ENCODE results near the gene TWF2. TPM values are rescaled to one million over a fixed set of nuclear protein-coding genes. Genes with fewer than 3 reads are reported as not detected.

The TWF2 gene
- total RNA-seq, 2 experiments from 2014 or later: 127 to 134 TPM

DNA sequence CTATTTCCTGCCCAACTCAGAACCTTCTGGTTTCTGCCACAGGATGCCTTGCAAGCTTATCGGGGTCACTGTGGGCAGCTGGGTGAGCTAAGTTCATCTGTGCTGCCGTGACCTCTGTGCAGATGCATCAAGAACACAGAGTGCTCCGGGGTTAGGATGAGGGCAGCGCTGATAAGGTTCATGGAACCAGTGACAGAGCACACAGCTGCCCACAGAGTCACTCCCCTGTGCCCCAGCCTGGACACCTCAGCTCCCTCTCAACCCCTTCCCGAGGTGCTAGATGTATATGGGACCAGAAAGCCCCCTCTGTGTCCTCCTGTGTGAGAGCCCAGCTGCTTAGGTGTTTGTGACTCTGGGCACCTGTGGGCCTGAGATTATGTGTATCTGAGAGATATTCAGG lies 56.8 kb downstream of the TWF2 start:
- no peak overlapping the region for H3K27ac Mint-ChIP-seq
- no peaks in the 10 kb centered on the region for H3K9me3 Mint-ChIP-seq
- H3K4me1 Mint-ChIP-seq: no peaks in the 10 kb centered on the region
- DNase-seq: no peak
- H3K4me3 Mint-ChIP-seq: no peak overlapping the region
- H3K36me3 Mint-ChIP-seq: no peaks in the 10 kb centered on the region
- no peaks in the 10 kb centered on the region for H3K27me3 Mint-ChIP-seq

DNA sequence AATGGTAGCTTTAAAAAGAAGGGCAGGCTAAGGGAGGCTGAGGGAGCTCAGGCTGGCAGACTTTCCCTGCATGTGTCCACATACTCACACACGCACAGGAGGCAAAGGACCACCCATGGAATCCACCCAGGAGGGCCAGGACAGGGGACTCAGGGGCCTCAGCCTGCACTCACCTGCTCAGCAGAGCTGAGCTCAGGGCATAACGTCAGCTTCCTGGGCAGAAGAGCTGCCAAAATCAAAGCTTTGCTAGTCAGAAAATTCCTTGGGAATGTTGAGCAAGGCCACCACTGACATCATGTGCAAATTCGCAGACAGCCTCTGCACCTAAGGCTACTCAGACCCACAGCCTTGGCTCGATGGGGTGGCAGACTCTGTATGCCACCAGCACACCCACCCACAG lies 57.4 kb downstream of the TWF2 start:
- Mint-ChIP-seq H3K27ac (no peak overlapping the region), H3K4me1 (no peaks in the 10 kb centered on the region), H3K9me3 (no peaks in the 10 kb centered on the region), H3K4me3 (no peak overlapping the region), H3K36me3 (no peaks in the 10 kb centered on the region), H3K27me3 (no peaks in the 10 kb centered on the region)
- DNase-seq: no peak

Other genes starting within 250 kb of the TWF2 start
- 1,000 to 10,000 TPM; 1,575 to 1,589 TPM for gene RPL29, start 243.3 kb downstream of the TWF2 start, total RNA-seq
- gene DUSP7, start 182.6 kb downstream of the TWF2 start, total RNA-seq: 10 to 100 TPM; 21.7 to 22.0 TPM
- gene POC1A, start 84.7 kb downstream of the TWF2 start, total RNA-seq: 10 to 100 TPM; 23.8 to 24.8 TPM
- gene ALAS1, start 41.0 kb downstream of the TWF2 start, total RNA-seq: 10 to 100 TPM; 59.4 to 63.0 TPM
- gene TLR9, start 13.5 kb downstream of the TWF2 start, total RNA-seq: 1 to 10 TPM in 1 of 2 experiments, under 1 TPM in 1; 0.85 to 1.4 TPM
- 10 to 100 TPM; 69.7 to 74.9 TPM for gene PPM1M, start 6.6 kb upstream of the TWF2 start, total RNA-seq
- 100 to 1,000 TPM; 121 to 123 TPM for gene WDR82, start 39.5 kb upstream of the TWF2 start, total RNA-seq
- 10 to 100 TPM; 16.1 to 17.2 TPM for gene GLYCTK, start 48.7 kb upstream of the TWF2 start, total RNA-seq
- 1 to 10 TPM; 2.6 to 3.7 TPM for gene DNAH1, start 77.2 kb upstream of the TWF2 start, total RNA-seq
- gene BAP1, start 170.8 kb upstream of the TWF2 start, total RNA-seq: 100 to 1,000 TPM; 104 to 107 TPM
- gene PHF7, start 171.5 kb upstream of the TWF2 start, total RNA-seq: 10 to 100 TPM; 15.4 to 16.6 TPM
- under 1 TPM in 1 of 2 experiments, not detected in 1; 0.19 TPM for gene SEMA3G, start 205.9 kb upstream of the TWF2 start, total RNA-seq
- gene TNNC1, start 214.9 kb upstream of the TWF2 start, total RNA-seq: 1 to 10 TPM; 2.9 to 4.2 TPM
- 10 to 100 TPM; 55.0 to 57.3 TPM for gene NISCH, start 216.4 kb upstream of the TWF2 start, total RNA-seq